AG20443 (cell line): Measurements from ENCODE around the gene OGN.
A peak's percentile ranks its signal among the peaks of the same experiment; 100 is the strongest.

Experiments
- DNase-seq: peaks from one replicate; pipeline ENCODE4 v3.0.0; 2012; ENCODE audit warnings: low spot score, mixed read lengths

Gene OGN

GRCh38 chr9:92402826-92403745, 1.3 kb downstream of the OGN start:
- no peak for DNase-seq

- no peak for DNase-seq
Measured at GRCh38 chr9:92402360-92402759, 2.0 kb downstream of the OGN start.

- no peak for DNase-seq
Measured at GRCh38 chr9:92397853-92398252, 6.5 kb downstream of the OGN start.

- no peak for DNase-seq
Measured at GRCh38 chr9:92395617-92396016, 8.8 kb downstream of the OGN start.

- peak; percentile 49 for DNase-seq
Measured at GRCh38 chr9:92393686-92394085, 10.7 kb downstream of the OGN start.

GRCh38 chr9:92392690-92393089, 11.7 kb downstream of the OGN start:
- DNase-seq = no peak

- no peak for DNase-seq
Measured at GRCh38 chr9:92385953-92386352, 18.4 kb downstream of the OGN start.

- no peak for DNase-seq
Measured at GRCh38 chr9:92385477-92385876, 18.9 kb downstream of the OGN start.

- DNase-seq = no peak
Measured at GRCh38 chr9:92385001-92385400, 19.4 kb downstream of the OGN start.

GRCh38 chr9:92384375-92384774, 20.0 kb downstream of the OGN start:
- no peak for DNase-seq

GRCh38 chr9:92381775-92382174, 22.6 kb downstream of the OGN start:
- DNase-seq = no peak

GRCh38 chr9:92380603-92381002, 23.8 kb downstream of the OGN start:
- no peak for DNase-seq

GRCh38 chr9:92378865-92379560, 25.4 kb downstream of the OGN start:
- peak; percentile 26 for DNase-seq

GRCh38 chr9:92377876-92378275, 26.5 kb downstream of the OGN start:
- DNase-seq = no peak

GRCh38 chr9:92373167-92373566, 31.2 kb downstream of the OGN start:
- no peak for DNase-seq

- no peak for DNase-seq
Measured at GRCh38 chr9:92369075-92369474, 35.3 kb downstream of the OGN start.

GRCh38 chr9:92360083-92360482, 44.3 kb downstream of the OGN start:
- no peak for DNase-seq

GRCh38 chr9:92359394-92359995, 44.9 kb downstream of the OGN start:
- no peak for DNase-seq

- DNase-seq = no peak
Measured at GRCh38 chr9:92353051-92353450, 51.3 kb downstream of the OGN start.

- no peak for DNase-seq
Measured at GRCh38 chr9:92350740-92351133, 53.6 kb downstream of the OGN start.

- DNase-seq = peak; percentile 40
Measured at GRCh38 chr9:92349771-92350739, 54.3 kb downstream of the OGN start.

GRCh38 chr9:92345582-92345981, 58.8 kb downstream of the OGN start:
- no peak for DNase-seq
